HG03025 (cell line): ENCODE measurements around the gene SNAPC1.
"Not testable (repeated sequence)": the region's sequence is repeated elsewhere in the genome, so short reads cannot be mapped to it uniquely, and the experiment has no call there.

ENCODE experiments used
- ATAC-seq: cut with Tn5 transposase; IDR thresholded peaks from one replicate; pipeline ENCODE4 v1.9.1; 2021; ENCODE audit warnings: mild to moderate bottlenecking, moderate library complexity; ENCODE audit not compliant: unreplicated experiment, low FRiP score

SNAPC1 gene, protein sequence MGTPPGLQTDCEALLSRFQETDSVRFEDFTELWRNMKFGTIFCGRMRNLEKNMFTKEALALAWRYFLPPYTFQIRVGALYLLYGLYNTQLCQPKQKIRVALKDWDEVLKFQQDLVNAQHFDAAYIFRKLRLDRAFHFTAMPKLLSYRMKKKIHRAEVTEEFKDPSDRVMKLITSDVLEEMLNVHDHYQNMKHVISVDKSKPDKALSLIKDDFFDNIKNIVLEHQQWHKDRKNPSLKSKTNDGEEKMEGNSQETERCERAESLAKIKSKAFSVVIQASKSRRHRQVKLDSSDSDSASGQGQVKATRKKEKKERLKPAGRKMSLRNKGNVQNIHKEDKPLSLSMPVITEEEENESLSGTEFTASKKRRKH

DNA sequence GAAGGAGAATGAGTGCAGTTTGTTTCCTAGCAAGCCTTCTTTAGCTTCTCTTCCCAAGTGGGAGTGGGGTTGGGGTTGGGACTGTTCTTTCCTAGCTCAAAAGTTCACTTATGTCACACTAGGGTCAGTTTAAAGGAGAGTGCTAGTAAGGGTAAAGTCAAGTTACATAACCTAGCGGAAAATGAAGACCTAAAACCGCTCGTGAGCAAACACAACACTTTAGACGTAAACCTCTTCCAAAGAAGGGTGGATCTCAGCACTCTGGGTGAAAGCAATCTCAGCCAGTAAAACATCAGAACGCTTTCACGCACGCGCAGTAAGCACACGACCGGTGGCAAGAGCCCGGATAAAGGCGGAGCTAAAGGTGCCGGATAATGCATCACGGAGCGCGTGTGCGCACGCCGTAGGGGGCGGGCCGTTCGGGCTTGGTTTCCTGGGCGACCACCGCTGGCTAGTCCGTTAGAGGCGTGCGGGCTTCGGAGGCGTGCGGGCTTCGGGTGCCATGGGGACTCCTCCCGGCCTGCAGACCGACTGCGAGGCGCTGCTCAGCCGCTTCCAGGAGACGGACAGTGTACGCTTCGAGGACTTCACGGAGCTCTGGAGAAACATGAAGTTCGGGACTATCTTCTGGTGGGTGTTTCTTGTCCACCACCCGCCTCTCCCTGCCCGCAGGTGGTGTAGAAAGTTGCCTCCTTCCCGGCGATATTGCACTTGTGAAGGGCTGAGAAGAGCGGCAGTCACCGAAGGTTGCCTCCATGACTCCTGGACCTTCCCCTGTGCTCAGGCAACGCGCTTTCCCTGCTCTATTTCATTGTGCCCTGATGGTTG lies at the start of gene SNAPC1:
SNAPC1 (plus strand) TSS at position 462 of the 828 bp plus-strand sequence; CDS start at position 503, 41 bp downstream.
- ATAC-seq: peak; percentile 98

DNA sequence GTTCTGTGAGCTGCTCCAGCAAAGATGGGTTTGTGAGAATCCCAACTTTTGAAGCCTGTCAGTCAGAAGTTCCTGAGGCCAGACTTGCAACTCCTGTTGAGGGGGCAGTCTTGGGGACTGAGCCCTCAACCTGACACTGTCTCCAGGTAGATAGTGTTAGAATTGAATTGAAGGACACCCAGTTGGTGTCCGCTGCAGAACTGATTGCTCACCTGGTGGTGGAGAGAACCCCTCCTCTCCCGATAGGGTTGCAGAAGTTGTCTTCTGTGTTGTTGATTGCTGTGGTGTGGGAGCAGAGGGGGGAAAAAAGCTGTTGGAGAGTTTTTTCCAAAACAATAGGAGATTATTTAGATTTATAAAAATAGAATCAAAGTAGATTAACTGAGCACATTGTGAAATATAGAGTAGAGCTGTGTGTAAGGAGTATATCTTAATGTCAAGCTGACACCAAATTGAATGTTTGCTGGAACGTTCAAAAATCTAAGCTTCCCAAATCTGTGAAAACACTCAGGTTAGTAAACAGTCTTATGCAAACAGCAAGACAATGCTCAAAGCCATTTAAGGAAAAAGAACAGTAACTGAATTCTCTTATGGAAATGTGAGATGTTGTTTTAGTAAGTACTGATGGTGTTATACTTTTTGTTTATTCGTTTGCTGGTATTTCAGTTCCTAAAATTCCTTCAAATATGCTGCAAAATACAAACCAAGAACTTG lies 48.3 kb upstream of the SNAPC1 start:
- ATAC-seq: no peak

DNA sequence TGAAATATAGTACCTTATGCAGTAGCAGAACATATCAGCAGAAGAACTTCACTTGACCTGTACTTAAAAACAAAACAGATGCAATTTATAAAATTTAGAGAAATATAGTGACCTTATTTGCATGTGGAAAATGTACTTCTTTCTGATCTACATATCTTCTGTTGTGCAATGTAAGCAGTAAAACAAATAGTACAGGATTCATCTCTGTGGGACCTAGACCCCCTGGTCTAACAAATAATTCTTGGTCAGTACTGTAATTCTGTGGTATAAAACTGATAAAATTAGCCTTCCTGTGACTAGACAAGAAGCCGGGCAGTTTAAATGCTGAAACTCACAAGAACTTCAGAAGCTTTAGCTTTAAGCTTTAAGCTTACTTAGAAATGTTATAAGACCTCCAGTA lies 45.3 kb upstream of the SNAPC1 start:
- ATAC-seq: no peak

DNA sequence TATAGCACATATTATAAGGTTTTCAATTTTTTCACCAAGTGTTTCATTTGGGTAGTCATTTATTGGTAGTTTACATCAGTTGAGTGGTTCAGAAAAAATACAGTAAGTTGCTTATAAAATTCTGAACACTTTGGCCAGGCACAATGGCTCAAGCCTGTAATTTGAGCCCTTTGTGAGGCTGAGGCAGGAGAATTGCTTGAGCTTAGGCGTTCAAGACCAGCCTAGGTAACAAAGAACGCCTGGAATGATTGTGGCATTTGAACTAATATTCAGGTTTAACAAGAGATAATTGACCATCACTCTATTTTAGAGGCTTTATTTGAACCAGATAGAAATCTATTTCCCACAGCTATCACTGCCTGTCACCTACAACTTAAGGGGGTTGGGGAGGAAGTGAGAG lies 44.2 kb upstream of the SNAPC1 start:
- no peak for ATAC-seq

DNA sequence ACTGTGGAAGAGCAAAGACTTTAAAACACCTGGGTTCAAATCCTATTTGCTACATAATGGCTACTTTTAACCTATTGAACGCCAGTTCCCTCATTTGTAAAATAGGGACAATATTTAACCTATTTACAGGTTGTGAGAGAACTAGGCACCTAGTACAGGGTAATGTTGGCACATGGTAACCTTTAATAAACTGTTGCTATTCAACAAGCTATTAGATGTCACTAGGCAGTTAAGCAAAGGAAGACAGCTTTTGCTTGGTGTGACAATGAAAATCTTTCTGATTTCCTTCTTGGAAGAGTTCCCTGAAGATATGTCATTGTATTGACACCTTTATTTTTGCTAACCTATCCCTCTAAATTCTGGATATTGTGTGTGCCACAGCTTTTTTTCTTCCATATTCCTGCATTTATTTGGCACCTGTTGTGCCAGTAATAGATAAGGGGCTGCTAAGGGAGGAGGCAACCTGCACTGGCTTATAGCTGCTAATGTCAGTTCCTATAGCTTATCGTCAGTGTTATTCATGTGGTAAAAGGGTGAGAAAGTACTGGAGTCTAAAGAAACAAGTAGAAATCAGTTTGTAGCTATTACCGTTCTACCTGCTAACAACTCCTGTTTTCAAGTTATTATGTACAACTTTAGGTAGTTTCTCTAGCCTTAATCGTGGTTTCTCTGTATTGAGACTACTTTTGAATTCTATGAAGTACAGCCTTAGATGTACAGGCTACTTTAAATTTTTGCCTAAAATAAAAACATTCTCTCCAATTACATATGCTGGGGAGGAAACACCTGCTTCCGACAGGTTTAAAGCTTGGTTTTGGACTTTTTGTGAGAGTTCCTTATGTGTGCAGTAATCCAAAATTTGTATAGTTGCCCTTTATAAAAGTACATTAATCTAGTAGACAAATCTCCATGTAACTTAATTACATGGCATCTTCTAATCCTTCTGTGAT lies 42.6 kb upstream of the SNAPC1 start:
- peak; percentile 51 for ATAC-seq

DNA sequence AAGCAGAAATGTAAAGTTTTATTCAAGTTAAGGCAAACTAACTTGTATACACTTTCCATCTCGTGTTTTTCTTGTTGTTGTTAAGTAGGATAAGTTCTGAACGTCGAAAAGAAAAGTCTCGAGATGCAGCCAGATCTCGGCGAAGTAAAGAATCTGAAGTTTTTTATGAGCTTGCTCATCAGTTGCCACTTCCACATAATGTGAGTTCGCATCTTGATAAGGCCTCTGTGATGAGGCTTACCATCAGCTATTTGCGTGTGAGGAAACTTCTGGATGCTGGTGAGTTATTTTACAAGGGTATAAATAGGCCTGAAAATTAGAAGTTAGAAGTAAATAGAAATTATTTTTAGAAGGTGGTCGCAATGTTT lies 41.9 kb upstream of the SNAPC1 start:
- ATAC-seq: no peak

DNA sequence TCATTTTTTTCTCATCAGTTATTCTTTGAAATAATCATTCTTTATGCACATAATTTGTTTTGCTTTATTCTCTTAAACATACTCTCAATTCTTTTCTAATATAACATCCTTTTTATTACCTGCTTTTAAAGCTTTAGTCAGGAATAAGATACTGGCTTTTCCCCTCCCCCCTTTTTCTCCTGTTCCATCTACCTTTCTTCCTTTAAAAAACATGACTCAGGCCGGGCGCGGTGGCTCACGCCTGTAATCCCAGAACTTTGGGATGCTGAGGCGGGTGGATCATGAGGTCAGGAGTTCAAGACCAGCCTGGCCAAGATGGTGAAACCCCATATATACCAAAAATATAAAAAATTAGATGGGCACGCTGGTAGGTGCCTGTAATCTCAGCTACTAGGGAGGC lies 41.5 kb upstream of the SNAPC1 start:
- no peak for ATAC-seq

DNA sequence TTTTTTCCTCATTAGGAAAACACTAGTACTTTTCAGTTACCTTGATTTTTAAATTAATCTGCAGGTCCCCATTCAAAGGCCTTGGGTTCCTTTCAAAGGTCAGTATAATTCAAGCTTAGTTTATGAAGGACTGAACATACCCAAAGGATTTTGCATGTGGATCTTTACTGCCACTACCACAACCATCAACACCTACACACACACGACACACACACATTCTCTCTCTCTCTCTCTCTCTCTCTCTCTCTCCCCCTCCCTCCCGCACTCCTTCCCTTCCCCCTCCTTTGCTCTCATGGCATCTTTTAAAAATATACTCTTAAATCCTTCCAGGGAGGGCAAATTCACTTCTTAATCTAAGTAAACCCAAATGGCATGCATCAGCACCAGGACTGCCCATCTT lies 38.1 kb upstream of the SNAPC1 start:
- no peak for ATAC-seq

DNA sequence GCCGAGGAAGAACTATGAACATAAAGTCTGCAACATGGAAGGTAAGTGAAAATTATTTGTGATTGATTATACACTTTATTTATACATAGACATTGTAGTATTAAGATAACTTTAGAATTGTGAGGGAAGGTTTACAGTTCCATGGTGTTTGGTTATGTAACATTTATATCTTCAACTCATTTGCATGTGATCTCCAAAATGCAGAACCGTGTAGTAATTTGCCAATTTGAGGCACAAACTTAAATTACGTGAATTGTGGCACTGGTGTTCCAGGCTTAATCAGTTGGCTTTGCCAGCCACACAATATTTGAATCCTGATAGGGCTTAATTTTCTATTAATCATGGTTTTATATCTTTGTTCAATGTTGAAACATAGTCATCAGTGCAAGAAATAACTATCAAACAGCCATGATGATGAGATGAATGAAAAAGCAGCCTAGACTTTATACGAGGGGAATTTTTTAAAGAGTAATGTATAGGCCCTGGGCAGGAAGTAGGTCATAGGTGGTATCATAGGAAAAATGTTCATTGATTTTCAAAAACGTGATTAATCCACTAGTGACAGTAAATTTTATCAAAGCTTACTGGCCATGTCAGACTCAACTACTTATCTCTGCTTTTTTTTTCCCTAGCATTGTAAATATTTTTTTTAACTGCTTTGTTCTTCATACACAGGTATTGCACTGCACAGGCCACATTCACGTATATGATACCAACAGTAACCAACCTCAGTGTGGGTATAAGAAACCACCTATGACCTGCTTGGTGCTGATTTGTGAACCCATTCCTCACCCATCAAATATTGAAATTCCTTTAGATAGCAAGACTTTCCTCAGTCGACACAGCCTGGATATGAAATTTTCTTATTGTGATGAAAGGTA lies 35.2 kb upstream of the SNAPC1 start:
- no peak for ATAC-seq

DNA sequence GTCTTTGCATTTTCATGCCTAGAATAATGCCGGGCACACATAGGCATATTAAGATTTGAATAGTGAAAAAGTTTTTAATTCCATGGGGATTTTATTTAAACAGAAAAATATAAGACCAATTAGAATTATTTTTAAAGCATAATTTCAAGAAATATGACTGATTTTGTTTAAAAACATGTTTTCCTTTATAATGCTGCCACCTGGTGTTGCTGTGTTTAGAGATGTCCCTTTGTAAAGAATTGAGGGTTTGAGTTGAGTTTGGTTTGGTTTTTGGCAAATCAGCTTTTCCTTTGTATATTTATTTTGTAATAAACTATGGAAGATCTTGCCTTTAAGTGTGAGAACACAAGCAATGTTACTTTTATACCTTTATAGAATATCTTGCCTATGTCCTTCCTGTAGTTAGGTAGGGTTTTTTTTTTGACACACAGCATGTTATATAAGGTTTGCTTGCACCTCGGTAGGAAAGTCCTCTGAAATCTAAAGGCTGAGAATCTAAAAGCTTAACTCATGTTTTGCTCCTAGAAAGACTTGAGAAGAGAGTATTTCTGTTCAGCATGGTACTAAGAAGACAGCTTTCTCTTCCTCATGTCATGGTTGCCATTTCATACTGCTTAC lies 31.4 kb upstream of the SNAPC1 start:
- no peak for ATAC-seq

DNA sequence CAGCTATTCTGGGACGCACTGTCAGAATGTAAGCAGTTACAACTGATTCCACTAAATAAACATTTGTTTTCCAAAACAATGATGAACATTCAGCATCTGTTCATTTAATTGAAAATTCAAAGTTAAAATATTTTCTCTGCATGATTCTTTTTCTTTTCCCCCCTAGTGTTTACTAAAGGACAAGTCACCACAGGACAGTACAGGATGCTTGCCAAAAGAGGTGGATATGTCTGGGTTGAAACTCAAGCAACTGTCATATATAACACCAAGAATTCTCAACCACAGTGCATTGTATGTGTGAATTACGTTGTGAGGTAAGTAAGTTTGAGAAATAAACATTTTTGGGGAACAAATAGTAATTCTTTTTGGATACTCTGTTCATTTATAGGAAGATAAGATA lies 28.2 kb upstream of the SNAPC1 start:
- no peak for ATAC-seq

DNA sequence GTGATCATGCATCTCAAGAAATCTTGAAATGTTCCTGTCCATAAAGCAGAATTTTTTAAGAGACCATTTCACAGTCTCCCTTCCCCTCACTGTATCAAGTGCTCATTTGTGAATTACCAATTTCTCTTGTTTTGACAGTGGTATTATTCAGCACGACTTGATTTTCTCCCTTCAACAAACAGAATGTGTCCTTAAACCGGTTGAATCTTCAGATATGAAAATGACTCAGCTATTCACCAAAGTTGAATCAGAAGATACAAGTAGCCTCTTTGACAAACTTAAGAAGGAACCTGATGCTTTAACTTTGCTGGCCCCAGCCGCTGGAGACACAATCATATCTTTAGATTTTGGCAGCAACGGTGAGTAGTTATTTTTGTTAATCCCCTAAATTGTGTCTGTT lies 25.5 kb upstream of the SNAPC1 start:
- no peak for ATAC-seq

DNA sequence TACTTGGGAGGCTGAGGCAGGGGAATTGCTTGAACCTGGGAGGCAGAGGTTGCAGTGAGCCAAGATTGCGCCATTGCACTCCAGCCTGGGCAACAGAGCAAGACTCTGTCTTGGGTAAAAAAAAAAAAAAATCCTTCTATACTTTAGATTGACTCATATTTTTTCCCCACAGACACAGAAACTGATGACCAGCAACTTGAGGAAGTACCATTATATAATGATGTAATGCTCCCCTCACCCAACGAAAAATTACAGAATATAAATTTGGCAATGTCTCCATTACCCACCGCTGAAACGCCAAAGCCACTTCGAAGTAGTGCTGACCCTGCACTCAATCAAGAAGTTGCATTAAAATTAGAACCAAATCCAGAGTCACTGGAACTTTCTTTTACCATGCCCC lies 24.3 kb upstream of the SNAPC1 start:
- ATAC-seq: no peak

DNA sequence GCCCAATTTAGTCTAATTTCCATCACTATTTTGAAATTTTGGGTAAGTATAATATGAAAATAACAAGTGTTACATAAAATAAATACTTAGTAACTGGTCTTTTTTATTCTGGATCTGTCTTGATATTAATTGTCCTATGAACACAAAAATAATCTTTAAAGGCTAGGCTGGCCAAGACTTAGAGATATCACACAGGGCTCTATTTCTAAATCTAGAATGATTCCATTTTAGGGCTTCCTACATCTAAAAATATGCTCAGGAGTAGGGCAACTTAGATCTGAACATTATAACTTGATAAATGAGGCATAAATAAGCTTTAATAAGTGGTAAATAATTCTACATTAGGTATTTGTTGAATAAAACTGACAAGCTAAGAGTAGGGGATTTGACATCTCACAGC lies 23.1 kb upstream of the SNAPC1 start:
- ATAC-seq: no peak

DNA sequence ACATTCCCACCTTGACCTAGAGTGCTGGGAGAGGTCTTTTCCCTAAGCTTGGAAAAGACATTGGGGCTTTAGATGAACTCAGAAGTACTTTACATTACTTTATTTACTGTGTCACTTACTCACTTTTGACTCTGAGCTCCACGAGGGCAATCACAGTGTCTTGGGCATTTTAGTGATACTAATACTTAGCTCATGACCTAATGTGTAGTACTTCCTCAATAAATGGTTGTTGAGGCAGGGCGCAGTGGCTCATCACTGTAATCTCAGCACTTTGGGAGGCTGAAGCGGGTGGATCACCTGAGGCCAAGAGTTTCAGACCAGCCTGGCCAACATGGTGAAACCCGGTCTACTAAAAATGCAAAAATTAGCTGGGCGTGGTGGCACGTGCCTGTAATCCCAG lies 19.8 kb upstream of the SNAPC1 start:
- ATAC-seq: no peak

DNA sequence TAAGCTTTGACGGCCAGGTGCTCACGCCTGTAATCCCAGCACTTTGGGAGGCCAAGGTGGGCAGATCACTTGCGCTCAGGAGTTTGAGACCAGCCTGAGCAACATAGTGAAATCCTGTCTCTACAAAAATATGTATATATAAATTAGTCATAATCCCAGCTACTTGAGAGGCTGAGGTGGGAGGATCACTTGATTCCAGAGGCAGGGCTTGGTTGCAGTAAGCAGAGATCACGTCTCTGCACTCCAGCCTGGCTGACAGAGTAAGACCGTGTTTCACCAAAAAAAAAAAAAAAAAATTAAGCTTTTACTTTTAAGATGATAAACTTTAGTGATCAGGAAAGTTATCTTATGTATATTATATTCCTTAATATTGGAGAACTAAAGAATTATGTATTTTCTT lies 18.0 kb upstream of the SNAPC1 start:
- no peak for ATAC-seq

DNA sequence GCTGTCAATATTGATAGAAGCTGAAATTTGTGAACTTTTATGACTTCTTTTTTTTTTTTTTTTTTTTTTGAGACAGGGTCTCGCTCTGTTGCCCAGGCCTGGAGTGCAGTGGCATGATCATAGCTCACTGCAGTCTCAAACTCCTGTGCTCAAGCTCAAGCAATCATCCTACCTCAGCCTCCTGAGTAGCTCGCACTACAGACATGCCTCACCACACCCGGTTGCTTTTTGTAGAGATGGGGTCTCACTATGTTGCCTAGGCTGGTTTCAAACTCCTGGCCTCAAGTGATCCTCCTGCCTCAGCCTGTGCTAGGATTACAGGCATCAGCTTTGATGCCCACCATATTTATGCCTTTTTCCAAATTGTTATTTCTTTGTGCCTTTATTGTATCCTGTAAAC lies 15.9 kb upstream of the SNAPC1 start:
- not testable (repeated sequence) for ATAC-seq

DNA sequence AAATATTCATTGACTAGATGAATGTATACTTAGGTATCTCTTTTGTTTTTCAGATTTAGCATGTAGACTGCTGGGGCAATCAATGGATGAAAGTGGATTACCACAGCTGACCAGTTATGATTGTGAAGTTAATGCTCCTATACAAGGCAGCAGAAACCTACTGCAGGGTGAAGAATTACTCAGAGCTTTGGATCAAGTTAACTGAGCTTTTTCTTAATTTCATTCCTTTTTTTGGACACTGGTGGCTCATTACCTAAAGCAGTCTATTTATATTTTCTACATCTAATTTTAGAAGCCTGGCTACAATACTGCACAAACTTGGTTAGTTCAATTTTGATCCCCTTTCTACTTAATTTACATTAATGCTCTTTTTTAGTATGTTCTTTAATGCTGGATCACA lies 15.3 kb upstream of the SNAPC1 start:
- ATAC-seq: no peak

DNA sequence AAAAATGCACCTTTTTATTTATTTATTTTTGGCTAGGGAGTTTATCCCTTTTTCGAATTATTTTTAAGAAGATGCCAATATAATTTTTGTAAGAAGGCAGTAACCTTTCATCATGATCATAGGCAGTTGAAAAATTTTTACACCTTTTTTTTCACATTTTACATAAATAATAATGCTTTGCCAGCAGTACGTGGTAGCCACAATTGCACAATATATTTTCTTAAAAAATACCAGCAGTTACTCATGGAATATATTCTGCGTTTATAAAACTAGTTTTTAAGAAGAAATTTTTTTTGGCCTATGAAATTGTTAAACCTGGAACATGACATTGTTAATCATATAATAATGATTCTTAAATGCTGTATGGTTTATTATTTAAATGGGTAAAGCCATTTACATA lies 14.9 kb upstream of the SNAPC1 start:
- no peak for ATAC-seq
